ENCODE results near the gene HIVEP1.

HIVEP1 gene

GRCh38 chr6:12182676-12183075 lies 170.6 kb downstream of the HIVEP1 start:
- no peak for DNase-seq (ENCODE audit: low read depth in 4 of 4, low spot score in 1 of 4)

- DNase-seq (ENCODE audit: low read depth in 4 of 4, low spot score in 1 of 4): no peak
Observed at GRCh38 chr6:12185081-12185673, 173.1 kb downstream of the HIVEP1 start.

- no peak for DNase-seq (ENCODE audit: low read depth in 4 of 4, low spot score in 1 of 4)
Observed at GRCh38 chr6:12186528-12186927, 174.4 kb downstream of the HIVEP1 start.

GRCh38 chr6:12189150-12189549 lies 177.0 kb downstream of the HIVEP1 start:
- no peak for DNase-seq (ENCODE audit: low read depth in 4 of 4, low spot score in 1 of 4)

- DNase-seq (ENCODE audit: low read depth in 4 of 4, low spot score in 1 of 4): no peak
Observed at GRCh38 chr6:12189661-12190060, 177.5 kb downstream of the HIVEP1 start.

- DNase-seq (ENCODE audit: low read depth in 4 of 4, low spot score in 1 of 4): no peak
Observed at GRCh38 chr6:12190252-12190651, 178.1 kb downstream of the HIVEP1 start.

- DNase-seq (ENCODE audit: low read depth in 4 of 4, low spot score in 1 of 4): no peak
Observed at GRCh38 chr6:12196326-12196936, 184.3 kb downstream of the HIVEP1 start.

GRCh38 chr6:12198851-12199250 lies 186.7 kb downstream of the HIVEP1 start:
- DNase-seq (ENCODE audit: low read depth in 4 of 4, low spot score in 1 of 4): no peak

GRCh38 chr6:12200015-12200564 lies 188.0 kb downstream of the HIVEP1 start:
- DNase-seq (ENCODE audit: low read depth in 4 of 4, low spot score in 1 of 4): no peak

- DNase-seq (ENCODE audit: low read depth in 4 of 4, low spot score in 1 of 4): no peak
Observed at GRCh38 chr6:12200761-12201160, 188.6 kb downstream of the HIVEP1 start.

- DNase-seq (ENCODE audit: low read depth in 4 of 4, low spot score in 1 of 4): no peak
Observed at GRCh38 chr6:12203001-12203400, 190.9 kb downstream of the HIVEP1 start.

- peak in 1 of 4 experiments; percentile 11 for DNase-seq (ENCODE audit: low read depth in 4 of 4, low spot score in 1 of 4)
Observed at GRCh38 chr6:12208190-12208589, 196.1 kb downstream of the HIVEP1 start.

GRCh38 chr6:12208673-12209072 lies 196.6 kb downstream of the HIVEP1 start:
- no peak for DNase-seq (ENCODE audit: low read depth in 4 of 4, low spot score in 1 of 4)
